Measurements from ENCODE around the gene GPX4. TPM values are rescaled to one million over a fixed set of nuclear protein-coding genes. Genes with fewer than 3 reads are reported as not detected.

Gene GPX4
- total and polyA plus RNA-seq, 9 of the 15 experiments (the other 6 are each of a cell fraction or from before 2014, with no cell fraction given): 61.4 to 661 (median 349) TPM

GRCh38 chr19:1131718-1132551 lies 28.1 kb downstream of the GPX4 start (continued):
- no peak for TF ChIP-seq DDX20 (tag; IDR thresholded peaks at IDR 0.05; ENCODE audit: low read depth)
- TF ChIP-seq ETV5 (CRISPR knock-in tag; IDR thresholded peaks at IDR 0.05; ENCODE audit: low read depth): peak; percentile 52; the same call in 1 of the 2 replicates
- no peak for TF ChIP-seq CC2D1A (IDR thresholded peaks at IDR 0.05)
- TF ChIP-seq ZNF395 (CRISPR knock-in tag; IDR thresholded peaks at IDR 0.05): no peak
- TF ChIP-seq POLR2G (IDR thresholded peaks at IDR 0.05; ENCODE audit: low read depth, low read length): peak; percentile 58
- TF ChIP-seq AFF4 (CRISPR knock-in tag; IDR thresholded peaks at IDR 0.05): no peak
- peak; percentile 31 for TF ChIP-seq FIP1L1 (IDR thresholded peaks at IDR 0.05; ENCODE audit: low read depth, low read length, poor library complexity, severe bottlenecking)
- TF ChIP-seq TCF7 (IDR thresholded peaks at IDR 0.05; ENCODE audit: borderline replicate concordance): no peak
- TF ChIP-seq MAFK (IDR thresholded peaks at IDR 0.05; ENCODE audit: low read length): no peak
- no peak for TF ChIP-seq NR3C1 (CRISPR knock-in tag; IDR thresholded peaks at IDR 0.05)
- TF ChIP-seq ARID4B (CRISPR knock-in tag; IDR thresholded peaks at IDR 0.05): no peak
- no peak for TF ChIP-seq SMARCB1 (IDR thresholded peaks at IDR 0.05; ENCODE audit: insufficient read length, low read depth)
- no peak for TF ChIP-seq TAL1 (IDR thresholded peaks at IDR 0.05)
- TF ChIP-seq NEUROD1 (IDR thresholded peaks at IDR 0.05; ENCODE audit: borderline replicate concordance, low read depth, low read length, partially characterized antibody): no peak
- no peak for TF ChIP-seq HOXB6 (CRISPR knock-in tag; IDR thresholded peaks at IDR 0.05; ENCODE audit: borderline replicate concordance)
- no peak for TF ChIP-seq EZH2 (IDR thresholded peaks at IDR 0.05; ENCODE audit: borderline replicate concordance, low read depth, low read length)
- TF ChIP-seq ZNF133 (CRISPR knock-in tag; IDR thresholded peaks at IDR 0.05): no peak
- no peak for TF ChIP-seq HDAC6 (IDR thresholded peaks at IDR 0.05; ENCODE audit: low read depth, low read length)
